Mammary epithelial cell (primary cell): ENCODE results near the gene MAP2K7.

Experiments
- CTCF ChIP-seq, 2 donors: IDR thresholded peaks in 1 of 2; conservative IDR thresholded peaks in 1 of 2; 2 replicates each; pipeline ENCODE4 v1.5.1; 2011 to 2012; ENCODE audit warnings: inconsistent platforms in 2 of 2, low read length in 2 of 2, mild to moderate bottlenecking in 2 of 2, control low read depth in 1 of 2, low read depth in 1 of 2; ENCODE audit not compliant: insufficient read depth in 1 of 2; ENCODE audit errors: extremely low read depth in 1 of 2
- EZH2 ChIP-seq: IDR thresholded peaks from 2 replicates; pipeline ENCODE4 v1.6.1; 2012; ENCODE audit warnings: low read length, inconsistent platforms, borderline replicate concordance

GRCh38 chr19:7932276-7932929 lies 28.7 kb downstream of the MAP2K7 start:
- TF ChIP-seq EZH2: no peak
- no peak for TF ChIP-seq CTCF (conservative IDR thresholded peaks at IDR 0.05 in 1 of 2, IDR thresholded peaks at IDR 0.05 in 1 of 2; ENCODE audit: extremely low read depth in 1 of 2, insufficient read depth in 1 of 2, low read depth in 1 of 2, low read length in 2 of 2)
